Measurements from ENCODE around the gene RNASE4.
"Not testable (repeated sequence)": the region's sequence is repeated elsewhere in the genome, so short reads cannot be mapped to it uniquely, and the experiment has no call there.

The RNASE4 gene

DNA sequence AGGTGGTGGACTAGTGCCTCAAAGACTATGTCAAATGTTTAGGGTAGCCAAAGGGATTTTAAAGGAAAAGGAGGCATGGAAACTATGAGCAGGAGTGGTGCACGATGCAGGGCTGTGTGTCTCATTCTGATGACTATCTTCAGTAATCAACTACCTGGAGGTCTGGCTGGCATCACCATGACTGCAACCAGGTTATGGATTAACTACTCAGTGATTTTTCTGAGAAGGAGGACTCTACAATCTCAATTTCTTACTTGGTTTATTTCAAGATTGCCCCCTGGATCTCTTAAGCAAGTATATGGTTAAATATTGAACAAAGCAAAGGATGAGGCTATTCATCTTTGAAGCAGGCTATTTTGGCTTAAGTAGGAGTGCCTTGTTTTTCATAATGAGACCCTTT, 42.2 kb downstream of the RNASE4 start:
- no peaks in the 10 kb centered on the region for H3K9me3 ChIP-seq (ENCODE audit: control insufficient read depth, low read length)
- H3K4me3 ChIP-seq (ENCODE audit: low read length): no peak overlapping the region
- H3K36me3 ChIP-seq (ENCODE audit: control insufficient read depth, insufficient read depth, low read length, severe bottlenecking): no peaks in the 10 kb centered on the region
- H3K9ac ChIP-seq (ENCODE audit: low read length): no peak overlapping the region
- peaks cover 36% of the 10 kb centered on the region for H3K27me3 ChIP-seq (replicated peaks; ENCODE audit: control insufficient read depth, insufficient read depth, low read length)
- DNase-seq (ENCODE audit: low read depth): no peak
- no peaks in the 10 kb centered on the region for H3K4me1 ChIP-seq (ENCODE audit: control insufficient read depth, insufficient read depth, low read length)

DNA sequence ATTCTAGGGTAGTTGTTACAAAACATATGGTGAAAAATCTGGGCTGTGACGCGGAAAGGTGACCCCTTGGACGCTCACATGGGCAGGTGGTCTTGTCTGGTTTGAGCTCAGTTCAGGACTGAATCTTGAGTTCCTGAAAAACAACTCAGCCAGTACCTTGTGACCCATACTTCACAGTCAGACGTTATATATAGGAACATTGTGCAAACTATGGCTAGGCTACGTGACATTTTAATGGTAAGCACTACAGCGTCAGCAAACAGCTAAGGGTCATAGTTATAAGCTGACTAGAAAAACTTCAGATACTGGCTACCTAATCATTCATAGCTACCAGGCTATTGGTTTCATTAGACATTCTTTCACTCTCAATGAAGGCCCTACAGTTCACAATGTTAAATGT, 46.5 kb downstream of the RNASE4 start:
- H3K36me3 ChIP-seq (ENCODE audit: control insufficient read depth, insufficient read depth, low read length, severe bottlenecking): no peaks in the 10 kb centered on the region
- H3K9me3 ChIP-seq (ENCODE audit: control insufficient read depth, low read length): no peaks in the 10 kb centered on the region
- H3K4me3 ChIP-seq (ENCODE audit: low read length): no peak overlapping the region
- no peak for DNase-seq (ENCODE audit: low read depth)
- no peak overlapping the region for H3K9ac ChIP-seq (ENCODE audit: low read length)
- no peaks in the 10 kb centered on the region for H3K4me1 ChIP-seq (ENCODE audit: control insufficient read depth, insufficient read depth, low read length)
- H3K27me3 ChIP-seq (replicated peaks; ENCODE audit: control insufficient read depth, insufficient read depth, low read length): peaks cover 15% of the 10 kb centered on the region

DNA sequence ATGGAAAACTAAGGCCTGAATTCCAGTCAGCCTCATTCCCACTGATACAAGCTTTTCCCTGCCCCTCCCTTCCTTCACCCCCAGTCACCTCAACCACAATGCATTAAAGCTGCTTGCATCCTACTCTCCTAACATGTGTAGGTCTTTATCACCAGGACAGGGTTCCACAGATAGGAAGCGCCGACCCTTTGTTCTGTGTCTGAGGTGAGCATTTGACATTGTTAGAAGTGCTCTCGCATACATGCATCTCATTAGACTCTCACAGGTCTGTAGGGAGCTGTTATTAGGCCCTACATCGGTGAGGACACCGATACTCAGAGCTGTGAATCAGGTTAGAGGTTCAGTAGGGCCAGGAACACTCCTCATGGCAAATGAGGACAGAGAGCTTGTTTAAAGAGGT, 48.1 kb downstream of the RNASE4 start:
- no peak for DNase-seq (ENCODE audit: low read depth)
- Histone ChIP-seq H3K9ac (ENCODE audit: low read length) (no peak overlapping the region), H3K4me1 (ENCODE audit: control insufficient read depth, insufficient read depth, low read length) (no peaks in the 10 kb centered on the region), H3K36me3 (ENCODE audit: control insufficient read depth, insufficient read depth, low read length, severe bottlenecking) (no peaks in the 10 kb centered on the region), H3K9me3 (ENCODE audit: control insufficient read depth, low read length) (no peaks in the 10 kb centered on the region), H3K27me3 (replicated peaks; ENCODE audit: control insufficient read depth, insufficient read depth, low read length) (peaks cover 8% of the 10 kb centered on the region), H3K4me3 (ENCODE audit: low read length) (no peak overlapping the region)

DNA sequence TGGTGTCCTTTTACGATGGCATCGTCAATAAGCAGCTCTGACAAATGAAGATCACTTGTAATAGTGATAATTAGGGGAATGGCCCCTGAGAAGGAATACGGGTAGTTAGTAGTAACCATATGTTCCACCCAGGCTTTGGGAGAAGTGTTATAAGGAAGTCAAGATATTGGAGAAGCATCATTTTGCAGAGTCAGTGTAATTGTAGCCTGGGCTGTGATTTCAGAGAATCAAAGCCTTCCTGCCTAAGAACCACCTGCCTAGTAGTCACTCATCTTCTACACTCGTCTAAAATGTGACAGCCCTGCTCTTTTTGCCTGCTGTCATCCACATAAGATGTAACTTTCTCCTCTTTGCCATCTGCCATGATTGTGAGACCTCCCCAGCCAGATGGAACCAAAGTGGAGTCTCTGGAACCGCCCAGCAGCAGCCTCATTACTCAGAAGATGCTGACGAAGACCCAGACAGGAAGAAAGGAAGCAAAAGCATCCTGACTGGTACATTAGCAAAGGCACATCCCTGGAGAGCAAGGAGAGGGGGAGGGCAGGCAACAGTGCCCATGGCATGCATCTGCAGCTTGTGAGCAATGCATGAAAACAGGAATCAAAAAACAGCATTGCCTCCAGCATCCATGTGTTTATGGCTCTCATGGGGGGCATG, 48.7 kb downstream of the RNASE4 start:
- no peaks in the 10 kb centered on the region for H3K36me3 ChIP-seq (ENCODE audit: control insufficient read depth, insufficient read depth, low read length, severe bottlenecking)
- no peak overlapping the region for H3K4me3 ChIP-seq (ENCODE audit: low read length)
- H3K9me3 ChIP-seq (ENCODE audit: control insufficient read depth, low read length): no peaks in the 10 kb centered on the region
- no peaks in the 10 kb centered on the region for H3K4me1 ChIP-seq (ENCODE audit: control insufficient read depth, insufficient read depth, low read length)
- no peak for DNase-seq (ENCODE audit: low read depth)
- peaks cover 4% of the 10 kb centered on the region for H3K27me3 ChIP-seq (replicated peaks; ENCODE audit: control insufficient read depth, insufficient read depth, low read length)
- H3K9ac ChIP-seq (ENCODE audit: low read length): no peak overlapping the region

DNA sequence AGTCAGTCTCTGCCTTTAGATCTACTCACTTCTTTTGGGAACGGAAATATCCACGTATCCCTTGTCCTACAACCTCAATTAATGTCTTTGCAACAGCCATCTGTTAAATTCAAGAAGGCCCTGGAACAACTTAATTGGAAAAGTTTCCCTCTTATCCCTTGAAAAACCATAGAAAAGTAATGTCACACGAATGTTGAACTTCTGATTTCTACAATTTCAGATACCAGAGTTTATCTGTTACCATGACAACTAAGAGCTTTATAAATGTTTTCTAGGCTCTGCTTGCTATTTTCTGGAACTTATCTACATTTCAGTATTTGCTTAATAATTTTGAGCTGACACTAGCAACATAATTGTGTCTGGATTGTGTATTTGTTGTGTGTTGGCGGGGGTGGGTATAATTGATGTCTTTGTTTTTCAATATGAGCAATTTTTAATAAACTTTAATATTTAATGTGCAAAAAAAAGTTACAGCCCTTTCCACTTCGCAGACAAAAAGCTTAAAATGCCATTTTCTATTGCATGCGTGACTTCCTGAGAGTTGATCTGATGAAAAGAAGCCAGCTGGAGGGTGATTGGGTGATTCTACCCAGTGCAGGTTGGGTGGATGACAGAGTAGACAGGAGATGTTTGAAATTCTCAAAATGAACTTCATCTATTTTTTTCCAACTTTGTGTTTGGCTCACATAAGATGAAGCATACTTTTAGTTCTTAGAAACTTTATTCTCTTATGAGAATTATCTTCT, 49.5 kb downstream of the RNASE4 start:
- H3K9me3 ChIP-seq (ENCODE audit: control insufficient read depth, low read length): no peaks in the 10 kb centered on the region
- H3K4me1 ChIP-seq (ENCODE audit: control insufficient read depth, insufficient read depth, low read length): no peaks in the 10 kb centered on the region
- H3K36me3 ChIP-seq (ENCODE audit: control insufficient read depth, insufficient read depth, low read length, severe bottlenecking): no peaks in the 10 kb centered on the region
- H3K4me3 ChIP-seq (ENCODE audit: low read length): no peak overlapping the region
- no peak for DNase-seq (ENCODE audit: low read depth)
- peaks cover 4% of the 10 kb centered on the region for H3K27me3 ChIP-seq (replicated peaks; ENCODE audit: control insufficient read depth, insufficient read depth, low read length)
- no peak overlapping the region for H3K9ac ChIP-seq (ENCODE audit: low read length)

DNA sequence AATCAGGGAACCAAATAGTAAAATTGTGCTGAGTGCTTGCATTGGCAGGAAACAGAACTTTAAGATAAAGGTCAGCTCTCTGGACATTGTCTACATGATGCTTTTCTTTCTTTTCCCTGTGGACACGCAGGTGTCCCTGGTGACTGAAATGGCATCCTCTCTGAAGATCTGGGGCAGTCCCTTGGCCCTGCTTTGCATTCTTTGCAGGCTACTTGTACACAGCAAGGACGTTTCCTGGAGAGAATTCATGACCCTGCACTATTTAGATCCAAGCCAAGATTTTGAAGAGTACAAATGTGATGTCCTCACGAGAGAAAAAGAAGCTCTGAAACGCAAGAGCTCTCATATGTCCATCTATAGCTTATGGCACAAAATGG, 50.1 kb downstream of the RNASE4 start:
- H3K9ac ChIP-seq (ENCODE audit: low read length): no peak overlapping the region
- H3K9me3 ChIP-seq (ENCODE audit: control insufficient read depth, low read length): no peaks in the 10 kb centered on the region
- H3K4me3 ChIP-seq (ENCODE audit: low read length): no peak overlapping the region
- H3K36me3 ChIP-seq (ENCODE audit: control insufficient read depth, insufficient read depth, low read length, severe bottlenecking): no peaks in the 10 kb centered on the region
- no peaks in the 10 kb centered on the region for H3K4me1 ChIP-seq (ENCODE audit: control insufficient read depth, insufficient read depth, low read length)
- no peak for DNase-seq (ENCODE audit: low read depth)
- peaks cover 7% of the 10 kb centered on the region for H3K27me3 ChIP-seq (replicated peaks; ENCODE audit: control insufficient read depth, insufficient read depth, low read length)

DNA sequence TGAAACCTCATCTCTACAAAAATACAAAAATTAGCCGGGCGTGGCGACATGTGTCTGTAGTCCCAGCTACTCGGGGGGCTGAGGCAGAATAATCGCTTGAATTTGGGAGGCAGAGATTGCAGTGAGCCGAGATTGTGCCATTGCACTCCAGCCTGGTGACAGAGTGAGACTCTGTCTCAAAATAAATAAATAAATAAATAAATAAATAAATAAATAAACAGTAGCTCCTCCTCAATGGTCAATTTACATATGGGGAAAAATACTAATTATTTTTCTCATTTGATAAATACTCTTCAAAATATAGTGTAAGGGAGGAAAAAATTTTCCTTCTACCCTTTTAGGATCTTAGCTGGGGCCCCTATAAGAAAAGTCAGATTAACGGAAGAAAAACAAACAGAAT, 53.9 kb downstream of the RNASE4 start:
- not testable (repeated sequence) for H3K36me3 ChIP-seq (ENCODE audit: control insufficient read depth, insufficient read depth, low read length, severe bottlenecking); DNase-seq (ENCODE audit: low read depth); H3K9me3 ChIP-seq (ENCODE audit: control insufficient read depth, low read length); H3K9ac ChIP-seq (ENCODE audit: low read length); H3K4me3 ChIP-seq (ENCODE audit: low read length); H3K4me1 ChIP-seq (ENCODE audit: control insufficient read depth, insufficient read depth, low read length)
- H3K27me3 ChIP-seq (replicated peaks; ENCODE audit: control insufficient read depth, insufficient read depth, low read length): peaks cover 15% of the 10 kb centered on the region

DNA sequence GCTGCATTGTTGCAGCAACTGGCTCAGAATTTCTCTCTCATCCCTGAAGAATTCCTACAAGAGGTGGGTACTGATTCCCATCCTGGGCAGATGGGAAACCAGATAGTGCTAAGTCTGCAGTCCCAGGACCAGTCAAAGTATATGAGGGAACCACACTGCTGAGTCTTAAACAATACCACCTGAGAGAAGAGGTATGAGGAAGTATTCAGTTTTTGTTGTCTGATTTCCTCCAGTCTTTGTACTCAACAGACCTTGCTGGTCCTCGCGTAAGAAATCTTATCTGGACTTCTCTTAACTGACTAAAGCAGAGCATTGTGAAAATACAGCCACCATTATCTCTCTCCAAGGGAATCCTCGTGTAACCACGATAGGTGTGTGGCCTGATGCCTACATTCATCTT, 57.8 kb downstream of the RNASE4 start:
- DNase-seq (ENCODE audit: low read depth): no peak
- Histone ChIP-seq H3K9ac (ENCODE audit: low read length) (no peak overlapping the region), H3K9me3 (ENCODE audit: control insufficient read depth, low read length) (no peaks in the 10 kb centered on the region), H3K4me1 (ENCODE audit: control insufficient read depth, insufficient read depth, low read length) (no peaks in the 10 kb centered on the region), H3K36me3 (ENCODE audit: control insufficient read depth, insufficient read depth, low read length, severe bottlenecking) (no peaks in the 10 kb centered on the region), H3K4me3 (ENCODE audit: low read length) (no peak overlapping the region), H3K27me3 (replicated peaks; ENCODE audit: control insufficient read depth, insufficient read depth, low read length) (peaks cover 26% of the 10 kb centered on the region)

DNA sequence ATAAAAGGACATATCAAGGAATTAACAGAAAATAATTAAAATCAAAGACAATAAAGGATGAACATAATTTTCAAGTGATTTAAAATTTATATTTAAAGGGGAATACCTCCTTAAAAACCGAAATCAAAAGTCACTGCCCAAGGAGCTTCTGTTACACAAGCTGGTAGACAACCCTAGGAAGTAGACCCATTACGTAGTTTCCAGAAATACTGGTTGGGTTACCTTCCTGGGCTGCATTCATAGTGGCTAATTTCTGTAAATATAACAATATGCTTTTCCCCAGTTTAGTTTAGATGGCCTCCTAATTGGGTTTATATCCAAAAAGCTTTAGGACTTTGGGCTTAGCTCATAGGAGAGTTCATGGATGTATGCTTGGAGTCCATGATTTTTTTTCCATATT, 59.2 kb downstream of the RNASE4 start:
- Histone ChIP-seq H3K4me3 (ENCODE audit: low read length) (no peak overlapping the region), H3K36me3 (ENCODE audit: control insufficient read depth, insufficient read depth, low read length, severe bottlenecking) (no peaks in the 10 kb centered on the region), H3K27me3 (replicated peaks; ENCODE audit: control insufficient read depth, insufficient read depth, low read length) (peaks cover 26% of the 10 kb centered on the region), H3K4me1 (ENCODE audit: control insufficient read depth, insufficient read depth, low read length) (no peaks in the 10 kb centered on the region), H3K9me3 (ENCODE audit: control insufficient read depth, low read length) (no peaks in the 10 kb centered on the region), H3K9ac (ENCODE audit: low read length) (no peak overlapping the region)
- DNase-seq (ENCODE audit: low read depth): no peak

DNA sequence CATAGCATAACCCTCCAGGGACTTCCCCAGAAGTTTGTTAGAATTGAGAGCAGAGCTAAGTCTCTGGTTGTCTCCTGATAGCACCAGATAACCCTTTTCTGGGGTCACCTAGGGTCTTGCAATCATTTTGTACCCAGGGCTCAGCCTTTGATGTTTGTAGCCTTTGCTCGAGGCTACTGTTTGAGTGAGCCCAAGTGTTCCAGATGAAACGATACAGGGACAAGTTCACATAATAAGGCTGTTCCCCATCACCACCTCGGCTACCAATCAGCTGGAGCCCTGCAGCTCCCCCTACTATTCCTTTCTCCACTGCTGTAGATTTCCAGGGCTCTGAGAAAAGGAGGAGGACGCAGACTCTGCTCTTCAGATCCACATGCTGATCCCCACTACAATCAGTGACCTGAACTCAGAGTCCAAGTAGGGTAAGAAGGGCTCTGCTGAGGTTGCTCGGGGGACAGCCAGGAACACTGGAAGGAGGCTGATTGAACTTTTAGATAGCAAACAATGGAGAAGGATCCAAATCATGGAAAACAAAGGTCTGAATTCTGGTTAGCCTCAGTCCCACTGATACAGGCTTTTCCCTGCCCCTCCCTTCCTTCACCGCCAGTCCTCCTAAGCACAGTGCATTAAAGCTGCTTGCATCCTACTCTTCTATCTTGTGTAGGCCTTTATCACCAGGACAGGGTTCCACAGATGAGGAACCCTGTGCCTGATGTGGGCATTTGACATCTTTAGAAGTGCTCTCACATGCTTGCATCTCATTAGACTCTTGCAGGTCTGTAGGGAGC, 61.4 kb downstream of the RNASE4 start, which contains the start of gene EDDM3A:
Gene EDDM3A (plus strand): TSS at position 317 of the 788 bp plus-strand sequence. CDS start 1,694 bp downstream, outside the sequence.
- DNase-seq (ENCODE audit: low read depth): no peak

DNA sequence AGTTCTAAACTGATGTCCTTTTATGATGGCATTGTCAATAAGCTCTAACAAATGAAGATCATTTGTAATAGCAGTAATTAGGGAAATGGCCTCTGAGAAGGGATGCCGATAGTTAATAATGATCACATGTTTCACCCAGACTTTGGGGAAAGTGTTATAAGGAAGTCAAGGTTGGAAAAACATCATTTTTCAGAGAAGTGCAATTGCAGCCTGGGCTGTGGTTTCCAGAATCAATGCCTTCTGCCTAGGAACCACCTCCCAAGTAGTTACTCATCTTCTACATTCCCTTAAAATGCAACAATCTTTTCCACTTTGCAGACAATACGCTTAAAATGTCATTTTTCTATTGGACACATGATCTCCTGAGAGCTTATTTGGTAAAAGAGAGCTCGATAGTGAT, 62.2 kb downstream of the RNASE4 start:
- H3K4me3 ChIP-seq (ENCODE audit: low read length): no peak overlapping the region
- no peak overlapping the region for H3K9ac ChIP-seq (ENCODE audit: low read length)
- H3K36me3 ChIP-seq (ENCODE audit: control insufficient read depth, insufficient read depth, low read length, severe bottlenecking): no peaks in the 10 kb centered on the region
- H3K4me1 ChIP-seq (ENCODE audit: control insufficient read depth, insufficient read depth, low read length): no peaks in the 10 kb centered on the region
- peaks cover 16% of the 10 kb centered on the region for H3K27me3 ChIP-seq (replicated peaks; ENCODE audit: control insufficient read depth, insufficient read depth, low read length)
- DNase-seq (ENCODE audit: low read depth): no peak
- peaks cover 7% of the 10 kb centered on the region for H3K9me3 ChIP-seq (ENCODE audit: control insufficient read depth, low read length)

More for the DNA sequence above, 61.4 kb downstream of the RNASE4 start, which contains the start of gene EDDM3A:
- peaks cover 3% of the 10 kb centered on the region for H3K9me3 ChIP-seq (ENCODE audit: control insufficient read depth, low read length)
- H3K36me3 ChIP-seq (ENCODE audit: control insufficient read depth, insufficient read depth, low read length, severe bottlenecking): no peaks in the 10 kb centered on the region
- H3K27me3 ChIP-seq (replicated peaks; ENCODE audit: control insufficient read depth, insufficient read depth, low read length): peaks cover 16% of the 10 kb centered on the region
- H3K4me3 ChIP-seq (ENCODE audit: low read length): no peak within 1 kb of the TSS
- no peak within 1 kb of the TSS for H3K9ac ChIP-seq (ENCODE audit: low read length)
- H3K4me1 ChIP-seq (ENCODE audit: control insufficient read depth, insufficient read depth, low read length): no peaks in the 10 kb centered on the region

Measured in adipocyte (in vitro differentiated cells).